CD4-positive, alpha-beta T cell (primary cell): ENCODE data around the gene SLC7A11. TPM values are rescaled to one million over a fixed set of nuclear protein-coding genes. Genes with fewer than 3 reads are reported as not detected.

ENCODE experiments used
- ATAC-seq: fragments of 200-7000 bp; cut with Tn5 transposase; one replicate; pipeline ENCODE4 v1.10.0; 2022; ENCODE audit warnings: mild to moderate bottlenecking; ENCODE audit not compliant: poor library complexity
- CTCF ChIA-PET: fragments of 350-600 bp; sonication (Branson Sonifier 250); formaldehyde crosslinking; loops from one replicate; lab custom pipeline; 2021; ENCODE audit warnings: antibody characterized with exemption, inconsistent platforms; lab: Charles Lee
- POLR2A ChIA-PET: fragments of 350-600 bp; sonication (Branson Sonifier 250); formaldehyde crosslinking; loops from one replicate; lab custom pipeline; 2021; ENCODE audit warnings: antibody characterized with exemption, inconsistent platforms; lab: Charles Lee
- DNase-seq, 14 experiments: peaks; one replicate each; pipeline ENCODE4 v3.0.0-alpha.2; 2013 to 2020; ENCODE audit warnings: mixed read lengths in 2 of 14
- H3K27ac ChIP-seq, 2 donors: one replicate each; pipeline versions ENCODE4 v1.5.1 to v1.7.0; 2013; ENCODE audit warnings: low read length in 2 of 2, low read depth in 1 of 2, mild to moderate bottlenecking in 1 of 2
- H3K27me3 ChIP-seq, 2 experiments: 1 replicate in 1 of 2; 2 replicates in 1 of 2; pipeline versions ENCODE4 v1.6.1 to v1.7.0; 2013; ENCODE audit warnings: low read length in 2 of 2, control low read depth in 1 of 2, mild to moderate bottlenecking in 1 of 2, moderate library complexity in 1 of 2; ENCODE audit not compliant: insufficient read depth in 2 of 2, control insufficient read depth in 1 of 2
- H3K36me3 ChIP-seq: one replicate; pipeline ENCODE4 v1.6.1; 2013; ENCODE audit warnings: low read length, control low read depth; ENCODE audit not compliant: insufficient read depth
- H3K4me1 ChIP-seq: one replicate; pipeline ENCODE4 v1.6.1; 2013; ENCODE audit warnings: low read length, control low read depth; ENCODE audit not compliant: insufficient read depth
- H3K4me3 ChIP-seq: one replicate; pipeline ENCODE4 v1.5.1; 2013; ENCODE audit warnings: mild to moderate bottlenecking, low read length, moderate library complexity
- H3K9me3 ChIP-seq, 2 experiments: 1 replicate in 1 of 2; 2 replicates in 1 of 2; pipeline versions ENCODE4 v1.6.1 to v1.7.0; 2013; ENCODE audit warnings: low read length in 2 of 2, mild to moderate bottlenecking in 2 of 2, control low read depth in 1 of 2, moderate library complexity in 1 of 2; ENCODE audit not compliant: control insufficient read depth in 1 of 2, insufficient read depth in 1 of 2
- H3K27ac Mint-ChIP-seq: one replicate; pipeline ENCODE4 v1.8.0; 2020; ENCODE audit warnings: mixed read lengths
- H3K27me3 Mint-ChIP-seq: one replicate; pipeline ENCODE4 v1.8.0; 2021; ENCODE audit warnings: mixed read lengths
- H3K36me3 Mint-ChIP-seq: one replicate; pipeline ENCODE4 v1.8.0; 2021; ENCODE audit warnings: low read depth, mixed read lengths
- H3K4me1 Mint-ChIP-seq: one replicate; pipeline ENCODE4 v1.8.0; 2021; ENCODE audit warnings: low read depth, mixed read lengths
- H3K4me3 Mint-ChIP-seq: one replicate; pipeline ENCODE4 v1.8.0; 2020; ENCODE audit warnings: mild to moderate bottlenecking, mixed read lengths
- H3K9me3 Mint-ChIP-seq: one replicate; pipeline ENCODE4 v1.8.0; 2020; ENCODE audit warnings: mixed read lengths
- CTCF ChIP-seq: fragments of 200-600 bp; IDR thresholded peaks from one replicate; pipeline ENCODE4 v1.8.0; 2022; ENCODE audit warnings: antibody characterized with exemption, mild to moderate bottlenecking
- intact Hi-C, 2 experiments: fragments of 100-400 bp; cut with DNase I in 1 of 2; cut with micrococcal nuclease in 1 of 2; formaldehyde crosslinking; loops; one replicate each; pipeline versions ENCODE4 v1.15.1 to v1.9.0; 2023 to 2025; cut with DNase I, micrococcal nuclease
- total RNA-seq, 174 experiments: library from RNA in 2 of 174; stranded (reverse) in 2 of 174; gene quantifications; one replicate each; pipeline ENCODE4 v1.2.3 and lab custom pipeline; 2021 to 2026

Gene SLC7A11
- total RNA-seq, 2 experiments from 2014 or later, result 0.03 TPM; not detected in 1

GRCh38 chr4:138118270-138118669 lies 123.9 kb downstream of the SLC7A11 start:
- Mint-ChIP-seq H3K27me3 (no peaks in the 10 kb centered on the region), H3K27ac (no peak overlapping the region), H3K4me1 (no peaks in the 10 kb centered on the region), H3K36me3 (no peaks in the 10 kb centered on the region), H3K9me3 (no peaks in the 10 kb centered on the region), H3K4me3 (no peak overlapping the region)
- no peaks in the 10 kb centered on the region for H3K27me3 ChIP-seq
- CTCF ChIA-PET, result no interaction called here
- no peaks in the 10 kb centered on the region for H3K9me3 ChIP-seq
- H3K4me3 ChIP-seq, result no peak overlapping the region
- ATAC-seq (no peak), DNase-seq (no peak)
- H3K27ac ChIP-seq, result no peak overlapping the region
- no peak for TF ChIP-seq CTCF
- intact Hi-C loops, result no loop called here
- H3K36me3 ChIP-seq, result no peaks in the 10 kb centered on the region
- H3K4me1 ChIP-seq, result no peaks in the 10 kb centered on the region
- POLR2A ChIA-PET, result no interaction called here

GRCh38 chr4:138115053-138115452 lies 127.1 kb downstream of the SLC7A11 start:
- no peak for ATAC-seq
- CTCF ChIA-PET, result no interaction called here
- no peak overlapping the region for H3K4me3 Mint-ChIP-seq

GRCh38 chr4:138114434-138114833 lies 127.7 kb downstream of the SLC7A11 start:
- Histone ChIP-seq H3K9me3 (peaks cover 0 to 4% of the 10 kb centered on the region in 2 experiments), H3K4me3 (no peak overlapping the region), H3K27ac (no peak overlapping the region), H3K4me1 (no peaks in the 10 kb centered on the region), H3K36me3 (no peaks in the 10 kb centered on the region), H3K27me3 (no peaks in the 10 kb centered on the region)
- DNase-seq (no peak), ATAC-seq (no peak)
- no peak overlapping the region for H3K27ac Mint-ChIP-seq
- H3K36me3 Mint-ChIP-seq, result no peaks in the 10 kb centered on the region
- H3K4me1 Mint-ChIP-seq, result no peaks in the 10 kb centered on the region
- H3K9me3 Mint-ChIP-seq, result no peaks in the 10 kb centered on the region
- ChIA-PET POLR2A (no interaction called here), CTCF (no interaction called here)
- no peak for TF ChIP-seq CTCF
- H3K4me3 Mint-ChIP-seq, result no peak overlapping the region
- intact Hi-C loops, result no loop called here
- no peaks in the 10 kb centered on the region for H3K27me3 Mint-ChIP-seq

More at GRCh38 chr4:138115053-138115452, 127.1 kb downstream of the SLC7A11 start:
- H3K36me3 ChIP-seq, result no peaks in the 10 kb centered on the region
- no peak overlapping the region for H3K27ac Mint-ChIP-seq
- no peaks in the 10 kb centered on the region for H3K4me1 Mint-ChIP-seq
- intact Hi-C loops, result no loop called here
- no peaks in the 10 kb centered on the region for H3K4me1 ChIP-seq
- H3K36me3 Mint-ChIP-seq, result no peaks in the 10 kb centered on the region
- no peak overlapping the region for H3K4me3 ChIP-seq
- H3K9me3 Mint-ChIP-seq, result no peaks in the 10 kb centered on the region
- no peak overlapping the region for H3K27ac ChIP-seq
- TF ChIP-seq CTCF, result no peak
- no peak for DNase-seq
- no peaks in the 10 kb centered on the region for H3K27me3 Mint-ChIP-seq
- H3K27me3 ChIP-seq, result no peaks in the 10 kb centered on the region
- H3K9me3 ChIP-seq, result peaks cover 0 to 4% of the 10 kb centered on the region in 2 experiments
- POLR2A ChIA-PET, result no interaction called here
